Middle frontal gyrus (tissue), 1 donor: ENCODE measurements around the gene KCNC4.

Source experiments
- DNase-seq: peaks from one replicate; pipeline ENCODE4 v3.0.0-alpha.2; 2015; ENCODE audit warnings: low spot score; ENCODE audit errors: extremely low spot score

Gene KCNC4

DNA sequence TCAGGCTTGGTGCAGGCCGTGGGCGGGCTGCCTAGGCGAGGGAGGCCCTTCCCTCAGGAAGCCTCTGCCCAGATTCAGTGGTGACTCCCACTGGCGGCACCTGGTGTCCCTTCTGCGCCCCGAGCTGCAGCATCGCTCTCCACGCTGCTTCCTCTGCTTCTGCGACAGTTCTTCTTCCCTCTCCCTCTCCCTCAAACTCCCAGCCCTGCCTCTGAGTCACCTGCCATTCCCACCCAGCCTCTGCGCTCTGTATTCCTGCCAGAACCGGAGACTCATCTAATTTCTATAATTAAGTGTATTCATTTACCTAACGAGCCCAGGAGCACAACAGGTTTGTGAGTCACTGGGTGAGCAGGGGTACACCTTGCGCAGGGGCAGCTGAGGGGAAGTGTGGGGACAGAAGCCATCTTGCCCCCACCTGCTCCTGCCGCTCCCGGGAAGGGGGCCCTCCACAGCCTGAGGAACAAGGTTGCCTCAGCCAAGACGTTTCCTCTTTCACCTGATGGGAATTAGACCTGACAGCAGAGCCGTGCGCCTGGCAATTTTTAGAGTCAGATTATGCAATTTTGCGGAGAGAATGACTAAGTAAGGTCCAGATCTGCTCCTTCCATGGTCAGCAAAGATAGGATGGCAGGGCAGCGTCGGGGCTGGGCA, 19.4 kb downstream of the KCNC4 start:
- DNase-seq: no peak

DNA sequence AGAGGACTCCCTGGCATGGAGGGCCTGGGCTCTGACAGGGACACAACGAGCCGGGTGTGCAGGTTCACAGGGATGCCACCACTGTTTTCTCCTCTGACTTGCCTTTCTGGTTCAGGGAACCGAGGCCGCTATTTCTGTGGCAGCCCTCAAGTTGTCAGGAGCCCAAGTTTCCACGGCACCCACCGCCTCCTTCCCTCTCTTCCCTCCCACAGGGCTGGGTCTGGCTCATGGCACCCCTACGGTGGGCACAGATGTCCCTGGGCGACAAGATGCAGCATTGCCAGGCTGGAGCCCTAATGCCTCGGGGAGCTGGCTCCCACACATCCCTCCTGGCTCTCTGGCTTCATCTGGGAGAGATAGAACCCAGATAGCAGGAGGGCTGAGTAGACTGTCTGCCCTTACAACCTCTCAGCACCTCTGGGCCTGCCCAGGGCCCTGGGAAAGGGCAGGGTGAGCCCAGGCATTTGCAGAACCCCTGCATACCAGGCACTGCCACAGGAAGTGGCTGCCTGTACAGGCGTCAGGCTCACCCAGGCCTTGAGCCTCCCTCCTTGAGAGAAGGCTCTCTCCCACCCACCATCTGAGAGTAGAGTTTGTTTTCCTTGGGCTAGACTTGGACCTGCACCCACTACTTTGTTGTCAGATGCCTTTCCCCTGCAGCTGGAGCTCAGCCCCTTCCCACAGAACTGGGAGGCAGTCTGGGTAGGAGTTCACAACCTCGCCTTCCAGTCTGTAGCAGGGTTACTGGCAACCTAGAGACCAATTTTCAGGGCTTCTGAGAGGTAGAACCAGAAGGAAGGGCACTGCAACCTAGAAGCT, 20.5 kb downstream of the KCNC4 start:
- no peak for DNase-seq

DNA sequence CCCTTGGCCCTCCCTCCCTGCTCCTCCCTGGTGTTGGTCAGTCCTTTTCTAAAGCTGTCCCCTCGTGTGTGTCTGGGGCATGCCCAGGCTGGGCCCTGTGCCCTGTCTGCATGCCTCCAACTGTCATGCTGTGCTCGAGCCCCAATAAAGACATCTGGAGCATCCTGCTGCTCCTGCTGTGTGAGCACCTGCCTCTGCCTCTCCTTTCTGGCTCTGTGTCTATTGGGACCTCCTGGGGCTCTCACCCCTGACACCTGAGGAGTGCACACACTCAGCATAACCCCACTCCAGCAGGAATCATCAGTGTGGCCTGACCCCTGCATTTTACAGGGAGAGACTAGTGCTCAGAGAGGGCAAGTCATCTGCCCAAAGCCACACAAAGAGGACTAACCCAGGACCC, 23.7 kb downstream of the KCNC4 start:
- DNase-seq: no peak

- no peak for DNase-seq
Measured at GRCh38 chr1:110234691-110235090, 24.6 kb downstream of the KCNC4 start.

DNA sequence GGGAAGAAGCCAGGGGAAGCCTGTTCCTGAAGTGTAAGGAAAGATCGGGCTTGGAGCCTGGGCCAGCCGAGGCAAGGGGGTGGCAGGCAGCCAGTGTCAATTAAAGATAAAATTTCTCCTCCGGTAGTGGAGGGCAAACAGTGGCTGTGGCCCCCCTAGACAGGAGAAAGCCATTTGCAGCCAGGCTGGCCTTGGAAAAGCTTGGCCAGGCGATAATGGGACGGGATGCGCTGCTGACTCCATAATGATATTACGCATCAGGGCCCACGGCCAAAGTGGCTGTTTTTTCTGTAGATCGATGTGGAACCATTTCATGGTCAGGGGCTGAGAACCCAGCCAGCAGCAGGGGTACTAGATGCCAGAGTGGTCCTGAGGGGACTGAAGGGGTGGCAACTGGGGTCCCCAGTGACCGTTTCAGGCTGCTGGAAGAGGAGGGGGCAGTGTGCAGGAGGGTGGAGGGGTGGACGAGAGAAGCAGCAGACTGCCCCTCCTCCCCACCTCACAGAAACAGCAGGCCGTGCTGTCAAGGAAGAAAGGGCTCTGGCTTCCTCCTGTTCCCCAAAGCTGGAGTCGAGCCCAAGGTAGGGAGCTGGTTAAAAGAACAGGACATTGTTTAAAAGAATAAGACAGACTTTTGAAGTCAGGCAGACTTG, 25.2 kb downstream of the KCNC4 start:
- no peak for DNase-seq

- no peak for DNase-seq
Measured at GRCh38 chr1:110235834-110236682, 25.9 kb downstream of the KCNC4 start.

DNA sequence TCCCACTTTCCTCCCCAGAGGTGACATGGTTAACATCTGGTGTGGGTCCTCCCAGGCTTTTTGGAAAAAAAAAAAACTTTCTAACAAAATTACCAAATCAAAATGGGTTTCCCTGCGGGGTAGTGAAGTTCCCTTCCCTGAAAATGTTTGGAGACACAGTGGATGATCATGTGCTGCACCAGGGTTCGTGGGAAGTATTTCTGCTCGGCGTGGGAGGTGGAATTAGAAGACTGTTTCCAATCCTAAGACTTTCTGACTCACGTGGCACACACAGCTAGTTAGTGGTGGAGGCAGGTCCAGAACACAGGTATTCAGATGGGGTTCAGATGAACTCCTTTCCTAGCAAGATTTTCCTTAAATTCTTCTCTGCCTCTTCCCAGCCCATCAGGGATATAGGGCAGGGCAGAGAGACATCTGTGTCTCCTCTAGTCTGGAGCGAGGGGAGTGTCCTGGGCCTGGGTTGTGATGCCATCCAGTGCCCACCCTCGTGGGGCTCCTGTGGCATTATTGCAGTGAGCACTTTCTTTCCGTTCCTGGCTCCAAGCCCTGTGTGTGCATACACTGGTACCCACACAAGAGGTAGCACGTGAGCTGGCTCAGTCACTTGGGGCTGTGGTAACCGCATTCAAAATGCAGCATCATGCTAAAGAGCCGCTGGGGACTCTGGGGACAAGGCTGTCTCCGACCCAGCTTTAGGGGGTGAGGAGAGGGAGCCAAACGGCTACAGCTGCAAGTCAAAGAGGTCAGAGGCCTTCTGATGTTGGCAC, 27.5 kb downstream of the KCNC4 start:
- no peak for DNase-seq

DNA sequence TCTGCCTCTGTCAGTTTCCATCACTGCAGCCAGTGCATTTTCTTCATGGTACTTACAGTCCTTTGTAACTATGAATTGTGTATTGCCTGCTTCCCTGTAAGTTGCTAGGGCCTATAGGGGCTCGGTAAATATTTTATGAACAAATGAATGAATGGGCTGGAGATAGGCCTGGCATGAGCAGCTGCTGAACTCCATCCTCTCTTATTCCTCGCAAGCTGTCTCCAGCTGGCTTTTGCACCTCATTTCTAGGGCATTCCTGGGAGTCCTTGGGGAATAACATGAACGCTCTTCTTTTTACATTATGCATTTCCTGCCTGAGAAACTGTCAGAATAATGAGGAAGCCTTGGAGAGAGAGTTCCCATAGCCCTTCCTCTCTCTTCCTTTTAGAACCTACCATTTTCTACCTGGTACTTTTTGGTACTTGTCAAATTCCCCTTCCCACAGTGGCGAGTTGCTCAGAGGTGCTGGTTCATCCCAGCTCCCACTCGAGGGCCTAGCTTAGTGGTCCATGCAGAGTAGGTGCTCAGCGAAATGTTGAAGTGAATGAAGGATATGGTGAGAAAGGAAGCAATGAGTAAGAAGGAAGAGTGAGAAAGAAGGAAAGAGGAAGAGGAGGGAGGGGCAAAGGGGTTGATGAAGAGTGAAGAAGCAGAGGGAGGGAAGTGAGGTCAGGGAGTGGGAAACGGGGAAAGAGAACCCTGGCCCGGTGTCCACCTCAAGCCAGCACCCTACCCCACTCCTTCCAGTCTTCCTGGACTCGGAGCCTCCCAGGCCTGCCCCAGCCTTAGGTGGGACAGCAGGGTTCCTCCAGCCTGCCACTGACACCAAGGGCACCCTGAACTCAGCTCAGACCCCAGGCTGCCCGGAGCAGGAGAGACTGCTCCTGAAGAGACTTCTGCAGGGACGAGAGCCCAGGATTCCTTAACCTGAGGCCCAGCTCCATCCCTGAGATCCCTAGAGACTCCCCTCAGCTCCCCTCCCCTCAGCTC, 29.6 kb downstream of the KCNC4 start:
- no peak for DNase-seq

DNA sequence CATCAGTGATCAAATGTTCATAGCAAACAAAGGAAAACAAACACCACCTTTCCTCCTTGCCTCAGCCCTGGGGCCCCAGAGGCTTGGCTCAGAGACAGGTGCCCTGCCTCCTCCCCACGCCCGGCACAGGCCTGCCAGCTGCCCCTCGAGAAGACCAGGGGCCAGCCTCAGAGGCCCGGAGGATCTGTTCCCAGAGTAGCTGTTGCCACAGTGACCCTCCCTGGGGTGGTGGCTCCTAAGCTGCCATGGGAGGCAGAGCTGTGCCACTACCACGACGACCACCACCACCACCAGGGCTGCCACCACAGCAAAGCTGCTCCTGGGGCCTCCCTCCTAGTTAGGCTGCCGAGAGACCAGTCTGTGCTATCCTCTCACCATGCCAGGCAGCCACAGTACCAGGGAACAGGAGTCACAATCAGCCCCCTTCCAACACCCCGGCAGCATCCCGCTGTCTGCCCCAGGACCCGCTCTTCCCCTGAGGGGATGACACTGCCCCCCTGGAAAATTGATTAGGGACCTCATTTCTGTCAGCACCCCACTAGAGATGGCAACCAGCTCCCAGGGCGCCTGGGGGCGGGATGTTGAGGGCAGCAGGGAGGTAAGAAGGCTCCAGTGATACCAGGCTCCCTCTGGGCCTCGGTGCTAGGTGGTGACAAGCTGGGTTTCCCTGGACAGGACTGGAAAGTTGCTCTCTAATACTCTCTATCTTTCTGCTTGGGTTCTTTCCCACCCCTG, 30.5 kb downstream of the KCNC4 start:
- no peak for DNase-seq

DNA sequence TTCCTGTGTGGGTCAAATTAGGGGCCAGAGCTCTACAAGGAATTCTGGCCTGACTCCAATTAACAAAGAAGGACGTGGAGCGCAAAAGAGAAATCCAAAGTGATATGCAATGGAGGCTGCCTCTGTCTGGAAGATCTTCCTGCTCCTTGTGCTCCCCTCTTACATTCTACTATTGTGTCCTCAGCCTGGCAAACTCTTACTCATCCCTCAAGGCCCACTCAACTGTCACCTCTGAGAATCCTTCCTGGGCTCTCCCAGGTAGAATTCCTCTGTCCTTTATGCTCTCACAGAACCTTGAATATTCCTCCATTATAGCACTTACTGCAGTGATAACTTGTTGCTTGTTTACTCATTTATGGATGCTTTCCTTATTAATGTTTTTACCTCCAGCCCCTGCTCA, 31.4 kb downstream of the KCNC4 start:
- no peak for DNase-seq

DNA sequence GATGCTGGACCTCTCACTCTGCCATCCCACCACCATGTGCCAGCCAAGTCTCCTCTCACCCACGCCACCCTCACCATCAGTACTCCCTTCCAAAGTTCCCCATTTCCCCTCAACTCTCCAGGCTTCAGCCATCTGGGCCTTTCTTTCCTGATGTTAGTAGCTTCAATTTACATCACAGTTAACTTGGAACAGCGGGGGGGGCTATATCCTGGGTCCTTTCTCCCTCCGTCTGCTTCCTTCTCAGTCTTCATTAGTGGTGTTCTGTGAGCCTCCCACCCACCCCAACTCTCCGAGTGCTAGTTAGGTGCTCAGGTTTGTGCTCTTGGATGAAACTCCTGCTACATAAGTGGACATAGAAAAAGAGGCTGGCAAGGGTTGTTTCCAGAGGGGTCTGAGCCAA, 31.9 kb downstream of the KCNC4 start:
- no peak for DNase-seq

- DNase-seq: no peak
Measured at GRCh38 chr1:110242731-110243130, 32.6 kb downstream of the KCNC4 start.

- DNase-seq: no peak
Measured at GRCh38 chr1:110243146-110243545, 33.0 kb downstream of the KCNC4 start.

DNA sequence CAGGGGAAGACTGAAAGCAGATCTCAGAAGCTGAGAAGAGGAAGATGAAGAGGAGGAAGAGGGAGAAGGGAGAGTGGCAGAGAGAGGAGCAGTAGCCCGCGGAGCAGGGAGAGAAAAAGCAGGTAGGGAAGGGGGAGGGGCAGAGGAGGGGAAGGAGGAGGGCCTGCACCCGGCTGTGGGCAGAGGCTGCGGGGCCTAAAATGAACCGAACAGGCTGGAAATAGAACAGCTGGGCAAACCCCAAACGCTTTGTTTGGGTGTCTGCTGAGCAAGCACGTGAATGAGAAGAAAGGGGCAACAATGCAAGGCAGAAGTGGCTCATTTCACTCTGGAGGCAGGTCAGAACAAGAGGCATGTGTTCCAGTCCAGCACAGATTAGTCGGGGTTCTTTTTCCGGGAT, 33.5 kb downstream of the KCNC4 start:
- no peak for DNase-seq

- no peak for DNase-seq
Measured at GRCh38 chr1:110245876-110246620, 35.9 kb downstream of the KCNC4 start.

- DNase-seq: no peak
Measured at GRCh38 chr1:110248746-110249145, 38.6 kb downstream of the KCNC4 start.

GRCh38 chr1:110249256-110249655, 39.1 kb downstream of the KCNC4 start:
- DNase-seq: no peak

DNA sequence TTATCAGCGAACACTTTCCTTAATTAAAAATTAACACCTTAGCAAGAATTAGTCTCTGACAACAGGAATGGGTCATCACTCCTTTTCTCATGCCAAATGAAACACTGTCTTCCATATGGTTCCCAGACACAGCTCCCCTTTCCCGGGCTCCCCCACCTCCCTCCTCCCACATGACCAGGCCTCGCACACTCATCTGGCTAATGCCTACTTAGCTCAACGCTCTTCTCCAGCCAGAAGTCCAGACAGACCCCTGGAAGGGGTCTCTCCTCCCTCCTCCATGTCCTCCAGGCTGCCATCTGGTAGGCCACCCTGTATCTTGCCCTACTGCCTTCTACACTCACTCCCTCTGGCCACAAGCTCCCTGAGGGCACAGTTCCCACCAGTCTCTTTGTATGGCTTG, 39.9 kb downstream of the KCNC4 start:
- no peak for DNase-seq
